HK-2 (cell line): ENCODE measurements around the gene HDAC4.

Experiments used
- DNase-seq: peaks from one replicate; pipeline ENCODE4 v3.0.0-alpha.2; 2018; ENCODE audit not compliant: unreplicated experiment

Gene HDAC4

GRCh38 chr2:239307921-239308613 lies 92.8 kb downstream of the HDAC4 start:
- no peak for DNase-seq

DNA sequence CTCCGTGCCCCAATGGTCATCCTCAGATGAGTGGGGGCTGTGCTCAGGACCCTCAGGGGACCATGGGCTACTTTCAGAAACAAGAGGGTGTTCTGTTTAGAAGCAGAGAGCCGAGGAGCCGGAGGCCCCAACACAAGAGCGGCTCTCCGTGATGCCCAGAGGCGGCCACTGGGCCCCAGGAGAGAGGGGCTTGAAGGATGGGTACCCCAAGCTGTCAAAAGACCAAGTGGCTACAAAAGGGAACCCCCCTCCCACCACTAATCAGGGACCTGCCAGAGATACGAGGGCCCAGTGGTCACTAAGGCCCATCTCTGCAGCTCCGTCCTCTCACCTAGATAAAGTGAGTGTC lies 93.6 kb downstream of the HDAC4 start:
- DNase-seq, result no peak

GRCh38 chr2:239306274-239307220 lies 94.3 kb downstream of the HDAC4 start:
- no peak for DNase-seq

DNA sequence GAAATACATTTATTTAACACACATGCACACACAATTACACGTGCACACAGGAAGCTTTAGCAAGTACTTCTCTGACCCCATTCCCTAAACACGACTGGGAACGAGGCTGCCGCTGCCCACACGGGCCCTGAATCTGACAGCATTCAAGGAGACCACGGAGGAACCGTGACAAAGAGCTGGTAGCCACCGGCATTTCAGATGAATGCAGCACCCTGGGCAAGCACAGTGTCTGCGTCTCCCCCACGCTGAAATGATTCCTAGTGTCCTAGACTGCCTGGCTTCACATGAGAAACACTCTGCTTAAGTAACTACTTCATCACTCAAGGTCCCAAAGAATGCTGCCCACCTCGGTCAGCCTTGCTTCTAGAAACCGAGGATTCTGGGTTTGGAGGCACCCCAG lies 95.0 kb downstream of the HDAC4 start:
- DNase-seq, result no peak

DNA sequence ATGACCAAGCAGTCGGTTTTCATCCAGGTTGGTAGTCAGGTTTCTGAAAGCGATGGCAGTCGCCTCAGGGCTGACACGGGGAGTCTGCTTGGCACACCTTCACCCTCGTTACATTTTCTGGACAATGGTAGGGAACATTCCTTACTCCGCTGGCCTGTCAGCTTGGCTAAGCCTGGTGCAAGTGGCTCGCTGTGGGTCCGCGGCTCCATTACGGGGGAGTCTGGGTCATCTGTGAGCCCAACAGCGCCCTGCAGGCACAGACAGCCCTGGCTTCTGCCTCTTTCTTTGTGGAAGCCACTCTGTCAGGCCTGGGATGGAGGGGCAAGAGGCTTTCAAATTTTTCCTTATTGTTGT lies 95.6 kb downstream of the HDAC4 start:
- DNase-seq, result no peak

GRCh38 chr2:239304533-239305221 lies 96.1 kb downstream of the HDAC4 start:
- no peak for DNase-seq

DNA sequence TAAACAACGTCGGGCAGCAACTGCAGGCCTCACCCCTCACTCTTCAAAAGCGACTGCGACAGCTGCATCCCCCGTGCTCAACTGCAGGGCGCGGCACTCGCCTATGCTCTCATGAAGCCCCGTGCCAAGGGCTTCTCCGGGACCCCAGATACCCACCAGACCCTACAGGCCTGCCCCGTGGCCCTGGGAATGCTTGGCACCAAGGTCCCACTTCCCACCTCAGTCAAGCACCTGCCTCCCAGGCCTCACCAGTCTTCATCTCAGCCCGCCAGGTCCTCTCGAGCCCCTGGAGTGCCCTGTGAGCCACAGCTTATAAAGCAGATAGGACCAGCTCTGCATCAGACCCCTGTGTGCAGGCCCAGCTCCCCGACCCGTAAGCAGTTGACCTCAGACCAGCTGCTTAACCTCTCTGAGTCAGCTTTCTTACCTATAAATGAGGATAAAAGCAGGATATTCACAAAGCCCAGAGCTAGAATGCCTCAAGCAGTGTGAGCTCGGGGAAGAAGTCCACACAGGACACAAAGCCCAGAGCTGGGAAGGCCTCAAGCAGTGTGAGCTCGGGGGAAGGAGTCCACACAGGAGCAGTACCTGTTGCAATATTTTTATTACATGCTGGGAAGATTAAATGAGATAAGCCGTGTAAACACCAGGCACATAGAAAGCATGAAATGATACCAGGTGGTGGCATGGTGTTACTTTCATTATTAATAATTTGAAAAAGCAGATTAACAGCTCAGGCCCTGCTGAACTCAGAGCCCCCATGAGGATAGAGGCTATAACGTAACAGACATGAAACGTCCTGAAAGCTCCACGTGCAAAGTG lies 96.9 kb downstream of the HDAC4 start:
- DNase-seq, result no peak

DNA sequence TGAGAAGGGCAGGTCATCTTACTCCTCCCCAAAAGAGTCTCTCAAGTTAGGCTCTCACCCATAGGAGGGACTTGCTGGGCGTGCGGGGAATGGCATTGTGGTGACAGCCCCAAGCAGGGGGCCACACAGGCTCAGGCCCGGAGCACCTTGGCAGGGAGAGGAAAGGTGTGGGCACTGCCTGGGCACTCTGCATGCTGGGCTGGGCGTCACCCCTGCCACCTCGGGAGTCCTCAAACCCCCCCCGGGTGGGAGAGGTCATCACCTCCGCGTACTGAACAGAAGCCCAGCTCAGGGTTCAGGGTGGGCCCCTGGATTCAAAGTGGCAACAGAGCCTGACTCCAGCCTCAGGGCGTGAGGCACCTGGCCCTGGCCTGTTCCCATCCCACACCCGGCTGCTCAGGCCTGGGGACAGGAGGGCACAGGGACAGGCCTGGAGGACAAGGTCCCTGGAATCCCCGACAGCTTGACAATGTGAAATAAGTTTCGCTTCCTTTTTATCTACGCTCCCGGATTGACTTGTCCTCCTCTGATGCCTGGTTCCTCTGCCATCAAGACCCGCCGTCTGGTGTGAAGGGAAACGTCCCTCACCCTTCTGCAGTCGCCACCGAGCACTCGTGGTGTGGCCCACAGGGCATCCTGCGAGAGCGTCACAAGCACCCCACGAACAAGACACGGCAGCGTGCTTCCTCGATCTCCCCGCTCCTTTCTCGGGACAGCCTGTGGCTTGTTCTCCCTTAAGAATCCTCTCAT lies 97.8 kb downstream of the HDAC4 start:
- DNase-seq, result no peak

DNA sequence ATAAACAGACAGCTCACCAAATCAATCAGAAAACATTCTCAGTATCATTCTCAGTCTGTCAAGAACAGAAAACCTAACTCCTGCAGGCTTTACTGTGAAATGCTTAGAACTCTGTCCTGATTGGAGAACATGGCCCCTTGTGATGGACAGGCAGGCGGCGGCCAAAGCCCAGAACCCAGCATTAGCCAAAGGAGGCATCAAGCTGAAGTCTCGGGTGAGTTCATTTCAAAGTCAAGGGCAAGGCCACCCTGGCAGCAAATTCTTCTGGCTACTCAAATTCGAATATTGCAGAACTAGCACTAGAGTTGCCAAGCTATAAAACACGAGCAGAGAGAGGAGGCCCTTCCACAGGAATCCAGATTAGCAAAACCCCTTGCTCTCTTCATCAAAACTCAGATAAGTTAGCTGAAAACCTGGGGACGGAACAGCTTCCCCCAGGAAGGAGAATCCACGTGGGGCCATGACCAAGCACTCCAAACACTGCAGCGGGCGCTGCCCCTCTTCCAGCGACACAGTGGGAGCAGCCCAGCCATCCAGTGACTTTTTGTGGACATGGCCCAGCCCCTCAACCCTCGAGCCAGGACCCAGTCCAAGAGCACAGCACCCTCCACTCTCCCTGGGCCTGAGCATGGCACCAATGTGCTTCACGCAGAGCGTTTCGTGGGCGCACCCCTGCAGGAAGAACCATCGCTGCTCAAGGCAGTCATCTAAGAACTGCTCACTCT lies 98.6 kb downstream of the HDAC4 start:
- no peak for DNase-seq

GRCh38 chr2:239300871-239301735 lies 99.7 kb downstream of the HDAC4 start:
- DNase-seq, result no peak

DNA sequence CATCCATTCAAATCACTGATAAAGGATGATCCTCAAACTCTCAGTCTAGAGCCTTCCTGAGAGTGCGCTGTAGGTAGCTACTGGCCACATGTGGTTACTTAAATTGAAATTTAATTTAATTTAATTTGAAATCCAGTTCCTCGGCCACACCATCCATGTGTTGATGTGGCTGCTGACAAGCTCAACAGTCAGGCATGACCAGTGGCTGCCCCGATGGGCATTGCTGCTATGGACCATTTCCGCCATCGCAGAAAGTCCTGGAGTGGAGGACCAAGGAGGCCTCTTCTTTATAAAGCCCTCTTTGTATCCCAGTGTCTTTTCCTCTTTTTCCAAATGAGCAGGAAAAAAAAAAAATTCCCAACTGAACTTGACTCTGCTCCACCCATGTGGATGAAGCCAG lies 100.6 kb downstream of the HDAC4 start:
- no peak for DNase-seq

GRCh38 chr2:239299218-239299939 lies 101.4 kb downstream of the HDAC4 start:
- no peak for DNase-seq

- DNase-seq, result no peak
Observed at GRCh38 chr2:239298116-239298804, 102.6 kb downstream of the HDAC4 start.

GRCh38 chr2:239297142-239298004 lies 103.4 kb downstream of the HDAC4 start:
- DNase-seq, result no peak

DNA sequence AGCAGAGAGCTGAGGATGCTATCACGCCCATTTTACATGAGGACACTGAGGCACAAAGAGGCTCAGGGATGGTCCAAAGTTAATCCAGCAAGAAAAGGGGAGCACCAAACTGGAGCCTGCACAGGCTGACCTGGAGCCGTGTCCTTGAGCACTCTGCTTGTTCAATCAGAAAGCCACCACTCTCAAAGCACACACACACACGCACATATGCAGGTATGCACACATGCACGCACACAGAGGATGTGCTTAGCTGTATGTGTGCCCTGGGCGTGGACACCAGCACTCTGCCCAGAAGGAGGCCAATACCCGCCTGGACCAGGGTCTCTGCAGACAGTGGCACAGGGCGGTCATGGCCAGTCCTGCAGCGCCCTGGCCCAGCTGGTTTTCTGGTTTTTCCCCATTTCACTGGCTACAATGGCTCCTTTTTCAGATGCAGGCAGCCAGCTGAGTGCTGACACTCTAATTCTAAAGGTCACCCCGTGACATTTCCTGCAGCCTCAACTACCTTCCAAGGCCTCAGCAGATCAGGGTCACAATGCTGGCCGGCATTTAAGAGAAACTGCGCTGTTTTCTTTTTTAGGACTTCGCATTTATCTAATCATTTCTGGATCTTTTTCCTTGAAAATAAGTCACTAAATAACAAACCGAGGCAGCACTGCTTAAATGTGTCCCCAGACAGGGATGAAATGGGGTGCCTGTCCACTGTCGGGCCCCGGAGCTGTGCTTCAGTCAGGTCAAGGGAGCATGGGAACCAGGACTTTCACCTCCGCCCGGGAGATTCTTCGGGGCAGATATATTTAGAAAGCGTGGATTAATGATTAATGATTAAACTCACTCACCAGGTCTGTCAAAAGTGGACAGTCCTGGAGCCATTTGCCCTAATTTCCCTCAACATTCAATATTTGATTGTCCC lies 104.5 kb downstream of the HDAC4 start:
- no peak for DNase-seq

DNA sequence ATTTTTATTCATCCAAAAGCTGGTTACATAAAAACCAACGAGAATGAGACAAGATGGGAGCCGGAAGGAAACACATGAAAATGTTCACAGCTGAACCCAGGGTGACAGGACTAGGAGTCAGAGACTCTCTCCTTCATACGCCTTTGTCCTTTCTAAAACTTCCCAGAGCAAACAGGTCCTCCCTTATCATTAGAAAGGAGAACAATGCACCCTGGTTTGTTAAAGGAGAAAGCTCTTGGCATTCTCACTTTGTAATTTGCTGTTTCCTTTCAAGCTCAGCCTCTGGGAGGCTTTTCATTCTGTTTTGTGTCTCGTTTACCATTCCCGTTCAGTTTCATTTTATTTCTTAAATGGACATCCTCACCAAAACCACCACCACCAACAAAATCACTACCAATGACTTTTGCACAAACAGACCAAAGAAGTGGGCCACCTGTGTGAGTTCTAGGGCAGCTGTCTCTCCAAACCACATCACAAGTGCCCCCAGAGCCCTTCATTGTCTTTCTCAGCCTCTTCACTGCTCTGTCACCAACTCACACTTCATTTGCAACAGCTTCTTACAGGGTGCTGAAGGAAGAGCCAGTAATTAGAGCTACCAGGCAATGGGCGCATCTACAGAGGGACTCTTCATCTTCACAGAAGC lies 105.3 kb downstream of the HDAC4 start:
- no peak for DNase-seq
